ENCODE measurements around the gene SUMO2.

- TF ChIP-seq, protein P1, sequence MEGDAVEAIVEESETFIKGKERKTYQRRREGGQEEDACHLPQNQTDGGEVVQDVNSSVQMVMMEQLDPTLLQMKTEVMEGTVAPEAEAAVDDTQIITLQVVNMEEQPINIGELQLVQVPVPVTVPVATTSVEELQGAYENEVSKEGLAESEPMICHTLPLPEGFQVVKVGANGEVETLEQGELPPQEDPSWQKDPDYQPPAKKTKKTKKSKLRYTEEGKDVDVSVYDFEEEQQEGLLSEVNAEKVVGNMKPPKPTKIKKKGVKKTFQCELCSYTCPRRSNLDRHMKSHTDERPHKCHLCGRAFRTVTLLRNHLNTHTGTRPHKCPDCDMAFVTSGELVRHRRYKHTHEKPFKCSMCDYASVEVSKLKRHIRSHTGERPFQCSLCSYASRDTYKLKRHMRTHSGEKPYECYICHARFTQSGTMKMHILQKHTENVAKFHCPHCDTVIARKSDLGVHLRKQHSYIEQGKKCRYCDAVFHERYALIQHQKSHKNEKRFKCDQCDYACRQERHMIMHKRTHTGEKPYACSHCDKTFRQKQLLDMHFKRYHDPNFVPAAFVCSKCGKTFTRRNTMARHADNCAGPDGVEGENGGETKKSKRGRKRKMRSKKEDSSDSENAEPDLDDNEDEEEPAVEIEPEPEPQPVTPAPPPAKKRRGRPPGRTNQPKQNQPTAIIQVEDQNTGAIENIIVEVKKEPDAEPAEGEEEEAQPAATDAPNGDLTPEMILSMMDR (IDR thresholded peaks at IDR 0.05), result no peak
- TF ChIP-seq POLR2A (IDR thresholded peaks at IDR 0.05), result no peak
Measured at GRCh38 chr17:75218131-75218530, 35.4 kb upstream of the SUMO2 start.
